Adipocyte (in vitro differentiated cells): Measurements from ENCODE around the gene IKZF1.

Source experiments
- DNase-seq: peaks from one replicate; pipeline ENCODE4 v3.0.0-alpha.2; 2015; ENCODE audit warnings: low read depth
- H3K27me3 ChIP-seq: replicated peaks from 2 replicates; pipeline ENCODE4 v1.7.0; 2013; ENCODE audit warnings: mild to moderate bottlenecking, low read length, moderate library complexity; ENCODE audit not compliant: control insufficient read depth, insufficient read depth
- H3K36me3 ChIP-seq: 2 replicates; pipeline ENCODE4 v1.7.0; 2013; ENCODE audit warnings: low read length, mild to moderate bottlenecking, moderate library complexity; ENCODE audit not compliant: control insufficient read depth, insufficient read depth, severe bottlenecking
- H3K4me1 ChIP-seq: 2 replicates; pipeline ENCODE4 v1.7.0; 2013; ENCODE audit warnings: mild to moderate bottlenecking, low read length, moderate library complexity; ENCODE audit not compliant: control insufficient read depth, insufficient read depth
- H3K4me3 ChIP-seq: 2 replicates; pipeline ENCODE4 v1.7.0; 2013; ENCODE audit warnings: mild to moderate bottlenecking, low read length, moderate library complexity
- H3K9ac ChIP-seq: 2 replicates; pipeline ENCODE4 v1.7.0; 2013; ENCODE audit warnings: mild to moderate bottlenecking, low read length, moderate library complexity
- H3K9me3 ChIP-seq: 2 replicates; pipeline ENCODE4 v1.7.0; 2013; ENCODE audit warnings: mild to moderate bottlenecking, low read length, moderate library complexity; ENCODE audit not compliant: control insufficient read depth

Gene IKZF1

DNA sequence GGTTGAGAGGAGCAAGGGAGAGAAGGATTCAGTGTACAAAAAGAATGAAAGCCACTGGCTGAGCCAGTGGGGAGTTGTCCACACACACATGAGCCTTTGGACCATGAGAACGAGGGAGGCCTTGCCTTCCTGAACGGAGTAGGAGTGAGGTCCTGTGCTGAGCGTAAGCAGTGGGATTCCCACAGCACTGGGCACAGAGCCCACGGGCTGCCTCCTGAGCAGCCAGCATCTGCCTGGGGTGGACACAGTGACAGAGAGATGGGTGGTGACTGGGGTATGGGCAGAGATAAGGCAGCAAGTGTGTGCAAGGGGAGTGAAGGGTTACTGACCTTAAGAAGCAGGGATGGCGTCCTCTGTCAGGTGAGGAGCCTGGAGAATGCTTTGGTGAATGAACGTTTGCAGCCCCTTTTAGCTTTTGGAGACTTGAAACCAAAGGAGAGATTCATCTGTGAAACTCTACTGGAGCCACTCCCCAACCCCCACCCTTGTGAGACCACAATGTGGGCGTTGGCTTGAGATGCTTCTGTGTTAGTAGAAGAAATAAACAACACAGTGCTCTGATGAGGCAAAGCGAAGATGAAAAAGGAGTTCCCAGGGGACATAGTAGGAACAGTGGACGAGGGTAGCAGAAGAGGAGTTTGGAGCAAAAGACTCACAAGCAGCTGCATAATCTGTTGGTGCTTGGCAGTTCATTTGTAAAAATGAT, 89.2 kb downstream of the IKZF1 start:
- Histone ChIP-seq H3K36me3 (no peaks in the 10 kb centered on the region), H3K27me3 (peaks cover 34% of the 10 kb centered on the region), H3K4me1 (no peaks in the 10 kb centered on the region), H3K4me3 (no peak overlapping the region), H3K9ac (no peak overlapping the region), H3K9me3 (no peaks in the 10 kb centered on the region)
- no peak for DNase-seq

GRCh38 chr7:50394315-50394714, 89.8 kb downstream of the IKZF1 start:
- DNase-seq: no peak
- peaks cover 38% of the 10 kb centered on the region for H3K27me3 ChIP-seq
- no peaks in the 10 kb centered on the region for H3K9me3 ChIP-seq
- H3K4me3 ChIP-seq: no peak overlapping the region
- H3K9ac ChIP-seq: no peak overlapping the region
- no peaks in the 10 kb centered on the region for H3K36me3 ChIP-seq
- no peaks in the 10 kb centered on the region for H3K4me1 ChIP-seq

DNA sequence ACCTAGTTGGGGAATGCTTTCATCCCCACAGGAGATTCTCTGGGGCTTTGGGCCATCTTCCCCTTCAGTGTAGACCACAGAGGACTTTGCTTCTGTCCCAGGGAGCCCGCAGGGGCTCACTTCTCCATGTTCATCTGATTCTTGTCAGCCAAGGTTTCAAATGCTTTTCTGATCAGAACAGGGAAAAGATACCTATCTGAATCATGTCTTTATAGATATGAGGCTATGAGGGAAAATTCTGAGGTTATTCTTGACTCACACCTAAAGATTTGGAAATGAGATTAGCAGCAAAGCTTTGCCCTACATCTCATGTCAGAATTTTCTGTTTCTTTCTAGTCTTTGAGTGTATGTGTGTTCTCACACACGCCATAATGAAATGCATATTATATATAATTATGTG, 92.3 kb downstream of the IKZF1 start:
- H3K36me3 ChIP-seq: no peaks in the 10 kb centered on the region
- no peak overlapping the region for H3K4me3 ChIP-seq
- DNase-seq: no peak
- H3K27me3 ChIP-seq: peaks cover 48% of the 10 kb centered on the region
- no peaks in the 10 kb centered on the region for H3K4me1 ChIP-seq
- no peak overlapping the region for H3K9ac ChIP-seq
- no peaks in the 10 kb centered on the region for H3K9me3 ChIP-seq

- H3K4me1 ChIP-seq: no peaks in the 10 kb centered on the region
- H3K27me3 ChIP-seq: peaks cover 54% of the 10 kb centered on the region
- no peak overlapping the region for H3K4me3 ChIP-seq
- H3K36me3 ChIP-seq: no peaks in the 10 kb centered on the region
- H3K9ac ChIP-seq: no peak overlapping the region
- H3K9me3 ChIP-seq: no peaks in the 10 kb centered on the region
- no peak for DNase-seq
These were observed 92.9 kb downstream of the IKZF1 start for GRCh38 chr7:50397320-50397970.

- no peaks in the 10 kb centered on the region for H3K36me3 ChIP-seq
- H3K4me3 ChIP-seq: no peak overlapping the region
- no peak overlapping the region for H3K9ac ChIP-seq
- H3K27me3 ChIP-seq: peaks cover 55% of the 10 kb centered on the region
- H3K4me1 ChIP-seq: no peaks in the 10 kb centered on the region
- no peaks in the 10 kb centered on the region for H3K9me3 ChIP-seq
- DNase-seq: no peak
These were observed 93.4 kb downstream of the IKZF1 start for GRCh38 chr7:50397971-50398324.

DNA sequence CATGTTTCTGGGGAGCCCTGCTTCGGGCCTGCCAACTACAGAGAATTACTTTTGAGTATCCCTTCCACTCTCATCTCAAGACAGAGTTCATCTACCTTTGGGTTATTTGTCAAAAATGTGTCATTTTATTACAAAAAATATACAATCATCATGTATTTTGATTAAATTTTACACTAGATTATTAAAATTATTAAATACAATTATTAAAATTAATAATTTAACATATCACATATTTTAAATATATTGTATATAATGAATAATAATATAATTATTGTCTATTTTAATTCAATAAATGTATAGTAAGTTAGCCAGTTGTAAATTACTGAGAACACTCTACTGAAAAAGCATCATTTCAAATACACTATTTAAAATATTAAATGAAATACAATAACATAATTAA, 94.7 kb downstream of the IKZF1 start:
- no peaks in the 10 kb centered on the region for H3K36me3 ChIP-seq
- DNase-seq: no peak
- peaks cover 62% of the 10 kb centered on the region for H3K27me3 ChIP-seq

GRCh38 chr7:50399635-50400034, 95.1 kb downstream of the IKZF1 start:
- Histone ChIP-seq H3K9ac (no peak overlapping the region), H3K4me1 (no peaks in the 10 kb centered on the region), H3K9me3 (no peaks in the 10 kb centered on the region), H3K36me3 (no peaks in the 10 kb centered on the region), H3K4me3 (no peak overlapping the region), H3K27me3 (peaks cover 63% of the 10 kb centered on the region)
- DNase-seq: no peak

More for the DNA sequence above, 94.7 kb downstream of the IKZF1 start:
- no peaks in the 10 kb centered on the region for H3K4me1 ChIP-seq
- H3K4me3 ChIP-seq: no peak overlapping the region
- no peak overlapping the region for H3K9ac ChIP-seq
- H3K9me3 ChIP-seq: no peaks in the 10 kb centered on the region

- DNase-seq: no peak
These were observed 95.6 kb downstream of the IKZF1 start for GRCh38 chr7:50400114-50400513.

GRCh38 chr7:50404392-50404791, 99.9 kb downstream of the IKZF1 start:
- no peak for DNase-seq
- Histone ChIP-seq H3K36me3 (no peaks in the 10 kb centered on the region), H3K4me3 (no peak overlapping the region), H3K4me1 (no peaks in the 10 kb centered on the region), H3K27me3 (peaks cover 67% of the 10 kb centered on the region), H3K9ac (no peak overlapping the region), H3K9me3 (no peaks in the 10 kb centered on the region)

More at GRCh38 chr7:50400114-50400513, 95.6 kb downstream of the IKZF1 start:
- no peak overlapping the region for H3K4me3 ChIP-seq
- no peak overlapping the region for H3K9ac ChIP-seq
- H3K36me3 ChIP-seq: no peaks in the 10 kb centered on the region
- H3K4me1 ChIP-seq: no peaks in the 10 kb centered on the region
- H3K9me3 ChIP-seq: no peaks in the 10 kb centered on the region
- H3K27me3 ChIP-seq: peaks cover 62% of the 10 kb centered on the region

DNA sequence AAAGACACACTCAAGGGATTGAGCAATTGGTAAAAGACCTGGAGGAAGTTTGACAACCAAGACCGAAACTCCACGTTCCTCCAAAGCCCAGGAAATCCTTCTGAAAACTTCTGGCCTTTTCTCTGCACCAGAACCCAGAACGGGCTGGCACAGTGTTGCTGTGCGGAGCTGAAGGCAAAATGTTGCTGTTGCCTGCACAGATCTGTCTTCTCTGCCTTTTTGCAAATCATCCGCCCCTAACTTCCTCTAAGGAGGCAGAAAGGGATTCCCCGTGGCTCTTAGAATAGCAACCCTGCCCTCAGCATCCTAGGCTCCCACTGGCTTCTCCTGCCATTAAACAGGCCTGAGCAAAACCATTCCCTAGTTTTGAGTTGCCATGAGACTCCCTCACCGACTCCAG, 100.7 kb downstream of the IKZF1 start:
- H3K9me3 ChIP-seq: no peaks in the 10 kb centered on the region
- peaks cover 67% of the 10 kb centered on the region for H3K27me3 ChIP-seq
- H3K9ac ChIP-seq: no peak overlapping the region
- DNase-seq: no peak
- H3K36me3 ChIP-seq: no peaks in the 10 kb centered on the region
- H3K4me1 ChIP-seq: no peaks in the 10 kb centered on the region
- H3K4me3 ChIP-seq: no peak overlapping the region

DNA sequence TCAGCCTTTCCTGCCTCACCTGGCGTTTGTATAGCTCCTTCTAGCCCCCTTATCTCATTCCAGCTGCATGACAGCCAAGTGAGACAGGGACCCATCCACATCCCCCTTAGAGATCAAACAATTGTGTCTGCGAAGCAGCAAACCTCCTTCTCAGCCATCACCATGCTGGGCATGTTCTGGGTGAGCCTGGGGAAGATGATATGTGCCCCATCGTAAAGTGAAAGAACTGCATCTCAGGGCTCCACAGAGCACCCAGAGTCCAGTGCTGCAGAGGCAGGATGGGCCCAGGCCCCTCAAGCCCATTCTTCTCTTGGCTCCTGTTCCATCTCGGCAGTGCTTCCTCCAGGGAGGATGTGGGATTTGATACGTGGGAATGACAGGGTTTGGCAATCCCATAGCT, 102.4 kb downstream of the IKZF1 start:
- Histone ChIP-seq H3K4me1 (no peaks in the 10 kb centered on the region), H3K36me3 (no peaks in the 10 kb centered on the region), H3K4me3 (no peak overlapping the region), H3K9me3 (no peaks in the 10 kb centered on the region), H3K9ac (no peak overlapping the region), H3K27me3 (peaks cover 60% of the 10 kb centered on the region)
- DNase-seq: no peak
